Memory B cell (primary cell): Measurements from ENCODE around the gene TBX15.

ENCODE experiments used
- ATAC-seq: fragments of 150-1000 bp; cut with Tn5 transposase; 2 replicates; pipeline ENCODE4 v1.10.0; 2021; ENCODE audit warnings: low read depth, mild to moderate bottlenecking, moderate library complexity
- DNase-seq, 2 donors: peaks; one replicate each; pipeline ENCODE4 v3.0.0; 2022; ENCODE audit warnings: low spot score in 2 of 2
- H3K27ac Mint-ChIP-seq: one replicate; pipeline ENCODE4 v1.8.0; 2022; ENCODE audit warnings: mild to moderate bottlenecking, moderate library complexity, mixed read lengths
- H3K27me3 Mint-ChIP-seq: one replicate; pipeline ENCODE4 v1.8.0; 2022; ENCODE audit warnings: mixed read lengths
- H3K36me3 Mint-ChIP-seq: one replicate; pipeline ENCODE4 v1.8.0; 2022; ENCODE audit warnings: mild to moderate bottlenecking, mixed read lengths
- H3K4me1 Mint-ChIP-seq: one replicate; pipeline ENCODE4 v1.8.0; 2022; ENCODE audit warnings: mixed read lengths
- H3K4me3 Mint-ChIP-seq: one replicate; pipeline ENCODE4 v1.8.0; 2022; ENCODE audit warnings: mild to moderate bottlenecking, moderate library complexity, mixed read lengths
- H3K9me3 Mint-ChIP-seq: one replicate; pipeline ENCODE4 v1.8.0; 2022; ENCODE audit warnings: mixed read lengths

TBX15 gene

DNA sequence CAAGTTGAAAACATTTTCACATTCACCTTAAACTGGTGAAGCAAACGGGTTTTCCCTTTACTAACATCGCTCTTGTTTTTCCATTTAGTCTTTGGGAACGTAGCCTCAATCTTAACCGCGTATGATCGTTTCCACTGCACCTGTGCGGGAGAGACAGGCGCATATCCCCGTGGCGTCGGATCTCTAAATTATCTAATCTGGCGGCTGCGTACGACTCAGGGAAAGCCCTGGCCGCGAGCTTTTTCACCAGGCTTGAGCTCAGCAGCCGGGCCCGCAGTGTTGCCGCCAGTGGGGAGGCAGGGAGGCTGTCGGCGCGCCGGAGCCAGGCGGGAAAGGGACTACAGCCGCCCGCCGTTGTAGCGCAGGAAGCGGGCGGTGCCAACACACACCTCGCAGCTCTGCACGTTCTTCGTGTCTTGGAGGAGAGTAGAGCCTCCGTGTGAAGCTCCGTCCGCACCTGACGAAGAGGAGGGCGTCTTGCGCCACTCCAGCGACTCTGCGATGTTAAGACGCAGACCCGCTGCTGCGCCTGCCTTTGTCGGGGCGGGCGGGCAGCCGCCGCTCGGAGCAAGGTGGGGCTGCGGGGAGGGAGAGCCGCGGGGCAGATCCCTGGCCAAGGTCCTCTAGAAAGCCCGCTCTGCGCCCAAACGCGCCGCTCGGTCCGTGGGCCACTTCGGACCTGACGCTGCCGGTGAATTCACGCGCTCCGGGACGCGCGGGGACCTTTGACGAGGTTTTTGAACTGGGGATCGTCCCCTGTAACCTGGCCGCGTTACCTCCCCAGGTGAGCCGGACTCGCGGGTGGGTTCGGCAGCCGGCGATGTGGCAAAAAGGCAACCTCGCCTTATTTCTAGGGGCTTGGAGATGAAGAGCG, 18.5 kb upstream of the TBX15 start:
- ATAC-seq, result no peak
- no peak for DNase-seq
- Mint-ChIP-seq H3K27ac (no peak overlapping the region), H3K4me1 (peaks cover 8% of the 10 kb centered on the region), H3K36me3 (peaks cover 2% of the 10 kb centered on the region), H3K4me3 (no peak overlapping the region), H3K9me3 (peaks cover 4% of the 10 kb centered on the region), H3K27me3 (peaks cover 34% of the 10 kb centered on the region)

DNA sequence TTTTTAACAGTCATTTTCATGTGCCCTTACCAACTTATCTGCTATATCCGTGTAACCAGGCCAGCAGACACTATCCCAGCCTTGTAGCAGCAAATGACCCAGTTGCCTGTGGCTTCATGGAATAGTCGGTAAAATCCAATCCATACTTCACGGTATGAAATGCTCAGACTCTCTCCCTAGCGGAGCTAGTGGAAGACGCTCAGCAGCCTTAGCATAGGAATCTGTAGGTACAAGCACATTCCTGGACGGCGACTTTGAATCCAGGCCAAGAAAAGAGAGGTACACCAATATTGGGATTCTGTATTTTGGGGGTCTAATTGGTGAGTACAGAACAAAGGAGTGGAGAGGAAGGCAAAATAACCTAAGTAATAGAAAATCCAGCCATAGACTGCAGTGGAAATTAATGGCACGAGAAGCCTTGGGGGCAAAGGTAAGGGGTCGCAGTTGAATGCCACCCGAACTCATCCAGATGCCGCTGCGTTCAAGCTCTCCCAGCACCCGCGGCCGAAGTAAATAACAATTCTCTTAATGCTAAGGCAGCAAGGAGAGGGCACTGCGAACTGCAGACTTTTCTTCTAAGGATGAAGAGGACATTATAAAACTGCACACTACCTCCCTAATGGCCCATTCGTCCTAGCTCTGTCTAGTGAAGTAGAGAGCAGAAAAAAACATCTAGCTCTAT, 17.7 kb upstream of the TBX15 start:
- DNase-seq (no peak), ATAC-seq (no peak)
- peaks cover 2% of the 10 kb centered on the region for H3K36me3 Mint-ChIP-seq
- no peak overlapping the region for H3K4me3 Mint-ChIP-seq
- H3K9me3 Mint-ChIP-seq, result peaks cover 4% of the 10 kb centered on the region
- peaks cover 34% of the 10 kb centered on the region for H3K27me3 Mint-ChIP-seq
- H3K4me1 Mint-ChIP-seq, result peaks cover 8% of the 10 kb centered on the region
- no peak overlapping the region for H3K27ac Mint-ChIP-seq

DNA sequence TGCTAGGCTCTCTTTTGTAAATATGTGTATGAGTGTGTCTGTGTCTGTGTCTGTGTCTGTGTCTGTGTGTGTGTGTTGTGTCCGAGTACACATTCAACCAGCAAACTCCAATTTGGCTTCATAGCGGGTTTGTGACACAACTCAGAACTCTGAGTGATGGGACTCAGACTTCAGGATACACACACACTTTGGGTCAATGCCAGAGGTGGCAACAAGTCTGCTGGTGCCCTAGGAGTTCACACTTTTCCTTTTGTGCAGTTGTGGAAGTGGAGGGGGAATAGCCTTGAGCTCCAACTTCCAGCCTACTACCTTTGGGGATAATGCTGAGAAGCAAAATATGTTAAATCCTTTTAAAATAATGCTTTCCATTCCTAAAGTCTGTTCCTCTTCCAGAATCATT, 16.6 kb upstream of the TBX15 start:
- Mint-ChIP-seq H3K36me3 (peaks cover 2% of the 10 kb centered on the region), H3K27me3 (peaks cover 35% of the 10 kb centered on the region), H3K4me3 (no peak overlapping the region), H3K27ac (no peak overlapping the region), H3K4me1 (peaks cover 12% of the 10 kb centered on the region), H3K9me3 (peaks cover 4% of the 10 kb centered on the region)
- DNase-seq (no peak), ATAC-seq (no peak)

DNA sequence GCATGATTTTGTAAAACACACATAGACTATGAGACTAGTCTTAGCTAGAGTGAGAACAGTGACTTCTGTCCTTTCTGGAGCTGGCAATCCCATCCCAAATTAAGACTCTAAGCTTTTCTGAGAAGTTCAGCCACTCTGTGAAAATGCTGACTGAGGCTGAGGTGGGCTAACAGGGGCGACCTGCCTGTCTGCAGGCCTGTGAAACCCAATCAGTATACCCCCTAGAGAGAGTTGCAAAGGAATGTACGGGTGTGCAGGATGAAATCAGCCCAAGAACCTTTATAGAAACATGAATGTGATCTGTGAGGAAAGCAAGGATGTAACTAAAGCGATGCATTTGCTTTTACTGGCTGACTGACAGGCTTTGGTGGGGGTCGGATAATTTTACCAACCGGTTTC, 16.0 kb upstream of the TBX15 start:
- DNase-seq, result no peak
- Mint-ChIP-seq H3K9me3 (peaks cover 4% of the 10 kb centered on the region), H3K27ac (no peak overlapping the region), H3K4me3 (no peak overlapping the region), H3K4me1 (peaks cover 14% of the 10 kb centered on the region), H3K36me3 (peaks cover 2% of the 10 kb centered on the region), H3K27me3 (peaks cover 38% of the 10 kb centered on the region)
- ATAC-seq, result no peak

DNA sequence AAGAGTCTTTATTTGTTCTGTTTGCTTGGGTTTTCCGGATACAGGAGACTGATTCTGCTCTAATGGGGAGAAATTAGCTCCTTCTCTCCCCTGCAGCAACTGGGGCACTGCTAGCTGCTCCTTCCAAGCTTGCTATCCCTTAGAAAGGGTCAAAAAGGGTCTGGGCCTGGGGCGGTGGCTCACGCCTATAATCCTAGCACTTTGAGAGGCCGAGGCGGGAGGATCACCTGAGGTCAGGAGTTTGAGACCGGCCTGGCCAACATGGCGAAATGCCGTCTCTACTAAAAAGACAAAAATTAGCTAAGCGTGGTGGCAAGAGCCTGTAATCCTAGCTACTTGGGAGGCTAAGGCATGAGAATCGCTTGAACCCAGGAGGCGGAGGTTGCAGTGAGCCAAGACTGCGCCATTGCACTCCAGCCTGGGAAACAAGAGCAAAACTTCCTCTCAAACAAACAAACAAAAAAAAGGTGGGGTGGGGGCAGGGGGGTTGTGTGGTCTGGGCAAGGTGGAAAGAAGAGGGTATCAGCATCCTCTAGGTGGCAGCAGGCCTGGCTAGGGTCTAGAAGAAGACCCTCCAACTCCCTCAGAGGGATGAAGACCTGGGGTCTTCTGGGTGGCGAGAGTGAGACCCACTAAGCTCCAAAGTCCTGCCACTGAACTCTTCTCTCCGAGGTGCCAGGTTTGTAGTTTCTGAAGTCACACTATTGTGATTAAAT, 15.4 kb upstream of the TBX15 start:
- Mint-ChIP-seq H3K36me3 (peaks cover 2% of the 10 kb centered on the region), H3K27ac (no peak overlapping the region), H3K4me1 (peaks cover 10% of the 10 kb centered on the region), H3K4me3 (no peak overlapping the region), H3K27me3 (peaks cover 38% of the 10 kb centered on the region), H3K9me3 (peaks cover 4% of the 10 kb centered on the region)
- no peak for ATAC-seq
- no peak for DNase-seq

DNA sequence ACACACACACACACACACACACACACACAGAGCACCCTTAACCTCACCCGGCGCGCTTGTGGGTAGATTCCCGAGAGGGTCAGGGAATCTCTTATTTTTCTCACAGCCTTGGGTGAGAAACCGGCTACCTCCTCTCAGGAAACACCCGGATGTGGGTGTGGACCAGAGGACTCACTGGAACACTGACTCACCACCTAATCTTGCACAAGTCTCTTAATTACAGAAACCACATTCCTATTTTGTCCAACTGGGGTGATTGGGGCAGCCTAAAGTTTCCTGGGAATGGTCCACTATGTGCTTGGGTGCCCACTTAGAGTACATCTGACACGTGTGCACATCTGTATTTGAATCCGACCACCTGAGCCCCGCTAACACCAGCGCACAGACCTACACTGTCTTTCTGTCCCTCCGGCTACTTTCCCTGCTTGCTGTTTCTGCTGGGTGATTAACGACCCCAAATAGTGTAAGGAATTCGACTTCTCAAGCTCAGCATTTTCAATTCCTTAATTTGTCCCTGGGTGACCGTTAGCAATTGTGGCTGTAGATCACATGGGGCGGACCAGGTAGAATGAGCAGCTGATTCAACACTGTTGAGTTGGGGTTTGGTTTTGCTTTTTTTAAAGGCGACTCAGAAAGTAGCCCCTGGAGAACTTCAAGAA, 14.0 kb upstream of the TBX15 start:
- Mint-ChIP-seq H3K36me3 (peaks cover 2% of the 10 kb centered on the region), H3K27ac (no peak overlapping the region), H3K9me3 (peaks cover 4% of the 10 kb centered on the region), H3K27me3 (peaks cover 40% of the 10 kb centered on the region), H3K4me1 (peaks cover 8% of the 10 kb centered on the region), H3K4me3 (peak overlapping the region; percentile 25)
- ATAC-seq, result no peak
- DNase-seq, result no peak

DNA sequence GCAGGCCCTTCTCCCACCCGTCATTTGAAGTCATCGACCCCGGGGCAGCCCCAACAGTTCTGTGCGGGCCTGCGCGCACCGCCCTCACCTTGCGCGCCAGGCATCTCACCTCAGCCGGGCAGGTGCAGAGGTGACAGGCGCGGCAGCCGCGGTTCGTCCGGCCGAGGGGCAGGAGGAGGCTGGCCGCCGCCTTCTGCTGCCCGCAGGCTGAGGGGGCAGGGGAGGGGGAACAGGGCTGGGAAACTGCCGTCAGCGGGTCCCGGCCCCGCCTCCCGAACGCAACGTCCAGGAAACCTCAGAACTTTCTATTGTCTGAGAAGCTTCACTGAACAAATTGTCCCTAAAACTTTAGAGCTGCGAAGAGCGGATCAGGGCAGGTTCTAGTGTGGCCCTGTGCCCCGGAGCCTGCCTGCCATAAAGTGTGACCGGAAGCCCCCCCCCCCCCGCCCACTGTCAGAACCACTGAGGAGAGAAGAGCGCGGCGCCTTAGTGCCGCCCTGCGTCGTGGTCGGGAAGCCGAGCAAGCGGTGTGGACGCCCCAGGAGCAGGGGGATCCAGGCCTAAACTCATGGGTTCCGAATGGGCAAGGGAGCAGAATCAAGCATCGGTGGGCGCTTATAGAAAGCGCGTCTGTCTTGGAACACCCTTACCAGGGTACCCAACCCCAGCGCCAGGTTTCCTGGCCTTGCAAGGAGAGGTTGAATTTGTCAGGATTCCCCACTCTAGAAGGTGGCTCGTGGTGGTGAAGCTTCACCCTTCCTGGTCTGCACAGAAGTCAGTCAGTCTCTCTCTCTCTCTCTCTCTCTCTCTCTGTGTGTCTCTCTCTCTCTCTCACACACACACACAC, 13.3 kb upstream of the TBX15 start:
- H3K27me3 Mint-ChIP-seq, result peaks cover 42% of the 10 kb centered on the region
- H3K36me3 Mint-ChIP-seq, result peaks cover 2% of the 10 kb centered on the region
- DNase-seq (no peak), ATAC-seq (no peak)
- H3K27ac Mint-ChIP-seq, result no peak overlapping the region
- peaks cover 4% of the 10 kb centered on the region for H3K9me3 Mint-ChIP-seq
- peaks cover 8% of the 10 kb centered on the region for H3K4me1 Mint-ChIP-seq
- H3K4me3 Mint-ChIP-seq, result peak overlapping the region; percentile 25

DNA sequence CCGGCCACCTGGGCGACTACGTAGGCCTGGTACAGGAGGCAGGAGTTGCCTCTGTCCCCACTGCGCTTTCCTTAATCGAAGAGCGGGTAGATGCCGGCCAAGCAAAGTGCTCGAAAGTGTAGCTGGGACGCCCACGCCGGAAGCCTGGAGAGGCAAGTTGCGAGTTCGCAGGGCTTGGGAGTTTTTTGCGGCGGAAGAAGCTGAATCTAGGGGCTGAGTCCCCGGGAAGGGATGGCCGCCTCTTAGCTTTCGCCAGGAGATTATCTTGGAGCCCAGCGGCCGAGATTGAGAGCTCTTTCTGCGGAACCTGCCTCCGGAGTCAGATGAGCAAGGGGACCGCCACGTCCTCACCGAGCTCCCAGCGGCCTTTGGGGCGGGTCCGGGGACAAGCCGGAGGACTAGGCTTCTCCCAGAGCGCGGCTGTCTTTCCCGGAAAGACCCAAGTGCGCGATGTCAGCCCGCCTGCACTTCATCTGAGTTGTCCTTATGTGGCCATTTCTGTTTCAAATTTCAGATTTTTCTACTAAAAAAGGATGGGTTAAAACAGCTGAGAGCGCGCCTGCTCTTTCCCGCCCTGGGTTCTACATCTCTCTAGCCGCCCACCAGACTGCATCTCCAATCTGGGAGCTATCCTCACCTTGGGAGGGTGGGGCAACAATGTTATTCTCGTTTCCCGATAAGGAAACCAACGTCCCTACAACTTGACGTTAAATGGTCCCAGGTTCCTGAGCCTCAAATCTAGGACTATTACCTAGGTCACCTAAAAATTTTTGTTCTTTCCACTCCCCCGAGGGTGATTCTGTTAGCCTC, 12.4 kb upstream of the TBX15 start:
- Mint-ChIP-seq H3K27ac (peak overlapping the region; percentile 22), H3K36me3 (no peaks in the 10 kb centered on the region), H3K4me3 (no peak overlapping the region), H3K9me3 (peaks cover under 1% of the 10 kb centered on the region), H3K27me3 (peaks cover 41% of the 10 kb centered on the region), H3K4me1 (peaks cover 8% of the 10 kb centered on the region)
- DNase-seq (no peak), ATAC-seq (no peak)

DNA sequence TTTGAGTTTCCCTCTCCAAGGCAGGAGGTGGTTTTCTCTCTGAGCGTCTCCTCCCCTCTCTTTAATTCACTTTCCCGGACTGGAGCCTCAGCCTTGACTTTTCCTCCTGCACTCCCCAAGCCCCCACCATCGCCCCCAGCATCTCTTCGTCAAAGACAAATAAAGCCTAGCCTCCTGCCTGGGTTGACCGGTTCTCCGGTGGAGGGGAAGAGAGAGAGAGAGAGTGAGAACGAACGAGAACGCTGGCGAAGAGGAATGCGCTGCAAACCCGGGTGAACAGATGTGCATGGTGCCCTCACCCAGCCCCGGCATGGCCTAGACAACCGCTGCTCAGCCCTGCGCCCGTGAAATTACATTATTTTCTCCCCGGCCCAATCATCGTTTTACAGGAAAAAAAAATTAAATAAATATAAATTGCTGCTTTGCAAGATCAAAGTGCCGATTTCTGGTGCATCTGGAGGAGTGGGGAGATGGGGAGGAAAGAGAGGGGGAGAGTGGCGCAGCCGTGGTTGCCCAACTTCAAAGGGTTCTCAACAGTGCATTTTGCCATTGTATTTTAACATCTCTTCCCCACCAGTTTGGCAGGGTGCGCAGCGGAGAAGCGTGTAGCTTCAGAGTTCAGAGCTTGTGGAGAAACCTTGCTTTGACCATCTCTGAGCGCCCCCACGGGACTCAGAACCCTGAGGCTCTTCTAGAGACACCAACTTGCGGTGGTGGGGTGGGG, 11.4 kb upstream of the TBX15 start:
- peaks cover 8% of the 10 kb centered on the region for H3K4me1 Mint-ChIP-seq
- no peak overlapping the region for H3K4me3 Mint-ChIP-seq
- no peaks in the 10 kb centered on the region for H3K36me3 Mint-ChIP-seq
- peaks cover 47% of the 10 kb centered on the region for H3K27me3 Mint-ChIP-seq
- ATAC-seq (no peak), DNase-seq (no peak)
- H3K9me3 Mint-ChIP-seq, result no peaks in the 10 kb centered on the region
- peak overlapping the region; percentile 22 for H3K27ac Mint-ChIP-seq

DNA sequence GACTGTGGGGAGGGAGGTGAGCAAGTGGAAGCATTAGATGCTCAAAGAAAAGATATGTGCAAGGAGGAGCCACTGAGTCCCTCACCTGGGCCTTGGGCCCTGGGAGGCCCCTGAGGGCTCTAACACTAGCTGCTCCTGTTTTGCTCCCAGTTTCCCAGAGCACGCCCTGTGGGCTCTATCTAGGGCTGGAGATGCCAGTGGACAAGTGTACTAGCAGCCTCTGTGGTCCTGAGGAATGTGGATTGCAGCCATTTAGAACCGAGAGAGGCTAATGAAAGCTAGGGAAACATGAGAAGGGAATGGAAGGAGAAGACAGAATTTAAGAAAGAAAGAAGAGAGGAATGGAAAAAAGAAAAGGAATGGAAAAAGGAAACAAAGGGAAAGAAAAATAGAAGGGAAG, 10.0 kb upstream of the TBX15 start:
- peaks cover 45% of the 10 kb centered on the region for H3K27me3 Mint-ChIP-seq
- peaks cover 11% of the 10 kb centered on the region for H3K4me1 Mint-ChIP-seq
- no peak overlapping the region for H3K4me3 Mint-ChIP-seq
- no peak for ATAC-seq
- H3K36me3 Mint-ChIP-seq, result no peaks in the 10 kb centered on the region
- H3K9me3 Mint-ChIP-seq, result peaks cover 2% of the 10 kb centered on the region
- no peak for DNase-seq
- no peak overlapping the region for H3K27ac Mint-ChIP-seq

DNA sequence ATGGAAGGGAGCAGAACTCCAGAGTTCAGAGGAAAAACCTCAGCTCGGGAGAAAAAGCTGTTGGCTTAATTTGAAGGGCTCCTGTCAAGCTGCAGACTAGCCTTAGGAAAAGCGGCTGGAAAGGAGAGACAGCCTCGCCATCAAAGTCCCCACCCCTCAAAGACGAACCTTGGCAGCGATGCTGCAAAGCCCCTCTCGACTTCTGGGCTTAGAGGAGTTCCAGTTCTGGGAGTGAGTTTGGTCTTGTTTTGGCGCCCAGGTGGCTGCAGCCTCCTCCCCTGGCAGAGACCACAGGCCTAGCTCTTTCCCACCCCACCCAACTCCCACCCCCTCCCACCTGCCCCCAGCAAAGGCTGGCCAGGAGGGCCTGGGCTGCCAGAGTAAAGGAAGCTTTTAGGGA, 9.1 kb upstream of the TBX15 start:
- H3K36me3 Mint-ChIP-seq, result peaks cover 2% of the 10 kb centered on the region
- H3K9me3 Mint-ChIP-seq, result peaks cover 2% of the 10 kb centered on the region
- H3K4me1 Mint-ChIP-seq, result peaks cover 11% of the 10 kb centered on the region

DNA sequence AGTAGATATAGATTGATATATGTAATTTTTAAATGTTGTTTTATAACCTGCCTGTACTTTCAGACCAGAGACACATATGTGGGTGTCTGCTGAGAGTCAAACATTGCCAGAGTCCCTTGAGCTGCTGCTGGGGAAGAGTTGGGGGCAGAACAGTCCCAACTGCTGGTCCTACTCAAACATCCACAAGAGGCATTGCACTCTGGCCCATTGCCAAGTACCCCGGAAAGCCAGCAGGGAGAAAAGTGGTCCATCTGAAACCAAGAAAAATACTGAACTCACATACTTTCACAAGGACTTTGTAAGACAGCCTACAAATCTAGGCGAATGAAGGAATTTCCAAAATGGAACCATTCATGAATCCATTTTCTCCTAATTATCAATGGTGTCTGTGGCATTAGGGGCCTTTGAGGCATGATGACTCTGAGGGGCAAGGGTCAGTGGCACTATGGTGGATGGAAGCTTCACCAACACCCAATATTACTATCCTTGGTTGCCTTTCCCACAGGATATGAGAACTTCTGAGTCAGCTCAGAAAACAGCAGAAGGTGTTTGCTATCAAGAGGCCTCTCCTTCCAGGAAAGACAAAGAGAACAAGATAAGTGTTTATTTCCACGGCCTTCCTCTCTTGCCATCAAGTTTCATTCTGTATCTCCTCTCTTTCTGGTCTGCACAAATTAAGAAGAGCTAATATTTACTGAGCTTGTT, 7.3 kb upstream of the TBX15 start:
- H3K9me3 Mint-ChIP-seq, result peaks cover 2% of the 10 kb centered on the region
- H3K27me3 Mint-ChIP-seq, result peaks cover 50% of the 10 kb centered on the region
- H3K27ac Mint-ChIP-seq, result no peak overlapping the region
- peaks cover 10% of the 10 kb centered on the region for H3K4me1 Mint-ChIP-seq
- peaks cover 2% of the 10 kb centered on the region for H3K36me3 Mint-ChIP-seq
- ATAC-seq (no peak), DNase-seq (no peak)
- no peak overlapping the region for H3K4me3 Mint-ChIP-seq

More for the DNA sequence above, 9.1 kb upstream of the TBX15 start:
- ATAC-seq (no peak), DNase-seq (no peak)
- Mint-ChIP-seq H3K27ac (no peak overlapping the region), H3K27me3 (peaks cover 41% of the 10 kb centered on the region), H3K4me3 (no peak overlapping the region)
